HTR-8/SVneo (cell line): ENCODE results near the gene CRABP1.

ENCODE experiments used
- DNase-seq: peaks from one replicate; pipeline ENCODE4 v3.0.0; 2011; ENCODE audit warnings: low spot score, mixed read lengths; ENCODE audit not compliant: insufficient read length
- FAIRE-seq: peaks from 2 replicates; lab custom pipeline; 2011; peaks lifted over from hg19 to GRCh38; lab: Jason Lieb, UNC

CRABP1 gene

DNA sequence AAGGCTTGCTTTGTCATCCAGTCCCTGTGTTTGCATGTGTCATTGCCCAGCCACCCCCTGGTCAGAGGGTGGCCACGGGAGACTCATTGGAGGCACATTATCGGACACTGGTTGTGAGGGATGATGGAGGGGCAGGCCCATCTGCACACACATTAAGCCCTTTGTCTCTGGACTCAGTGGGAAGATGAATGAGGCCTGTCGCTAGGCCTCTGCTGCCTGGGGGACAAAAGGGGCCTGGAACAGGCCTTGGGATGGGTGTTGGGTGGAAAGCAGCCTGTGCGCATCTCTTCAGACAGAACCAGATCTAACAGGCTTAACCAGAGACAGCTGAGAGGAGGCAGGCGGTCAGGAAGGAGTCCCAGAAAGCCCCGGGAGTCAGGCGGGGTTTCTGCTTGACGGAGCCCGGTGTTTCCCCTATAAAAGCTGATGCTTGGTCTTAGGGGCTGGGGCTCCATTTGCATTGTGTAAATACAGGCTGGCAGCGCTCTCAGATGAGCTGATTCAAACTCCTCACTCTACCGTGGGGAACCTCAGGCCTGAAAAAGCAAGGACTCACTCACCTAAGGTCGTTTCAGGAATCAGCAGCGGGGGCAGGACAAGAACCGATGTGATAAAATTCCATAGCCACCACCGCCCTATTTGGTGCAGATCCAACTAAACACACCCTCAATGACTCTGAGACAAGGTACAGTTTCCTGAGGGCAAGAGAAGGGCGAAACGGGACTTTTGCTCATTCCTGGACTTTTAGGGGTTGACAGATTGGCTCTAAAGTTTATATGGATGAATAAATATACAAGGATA is 23.7 kb upstream of the CRABP1 start:
- FAIRE-seq (no peak), DNase-seq (no peak)

GRCh38 chr15:78317145-78317836 is 22.9 kb upstream of the CRABP1 start:
- FAIRE-seq, result no peak
- no peak for DNase-seq

DNA sequence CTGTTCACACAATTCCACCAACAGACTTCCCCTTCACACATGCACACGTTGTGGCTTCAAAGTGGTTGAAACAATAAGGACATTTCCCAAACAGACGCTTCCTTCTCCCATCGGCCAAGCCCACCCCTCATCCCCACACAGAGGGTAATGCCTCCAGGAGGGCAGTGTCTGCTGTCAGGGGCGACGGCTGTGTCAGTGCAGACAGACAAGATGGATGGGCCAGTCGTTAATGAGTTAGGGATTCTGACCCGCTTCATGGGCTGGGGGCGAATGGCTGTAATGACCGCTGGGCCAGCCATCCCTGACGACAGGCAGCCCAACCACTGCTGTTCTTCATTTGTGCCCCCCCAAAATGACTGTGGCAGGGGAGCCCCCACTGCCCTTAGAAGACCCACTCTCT is 20.6 kb upstream of the CRABP1 start:
- FAIRE-seq, result no peak

GRCh38 chr15:78320183-78320582 is 20.0 kb upstream of the CRABP1 start:
- FAIRE-seq (no peak), DNase-seq (no peak)

More for the DNA sequence above, 20.6 kb upstream of the CRABP1 start:
- no peak for DNase-seq

DNA sequence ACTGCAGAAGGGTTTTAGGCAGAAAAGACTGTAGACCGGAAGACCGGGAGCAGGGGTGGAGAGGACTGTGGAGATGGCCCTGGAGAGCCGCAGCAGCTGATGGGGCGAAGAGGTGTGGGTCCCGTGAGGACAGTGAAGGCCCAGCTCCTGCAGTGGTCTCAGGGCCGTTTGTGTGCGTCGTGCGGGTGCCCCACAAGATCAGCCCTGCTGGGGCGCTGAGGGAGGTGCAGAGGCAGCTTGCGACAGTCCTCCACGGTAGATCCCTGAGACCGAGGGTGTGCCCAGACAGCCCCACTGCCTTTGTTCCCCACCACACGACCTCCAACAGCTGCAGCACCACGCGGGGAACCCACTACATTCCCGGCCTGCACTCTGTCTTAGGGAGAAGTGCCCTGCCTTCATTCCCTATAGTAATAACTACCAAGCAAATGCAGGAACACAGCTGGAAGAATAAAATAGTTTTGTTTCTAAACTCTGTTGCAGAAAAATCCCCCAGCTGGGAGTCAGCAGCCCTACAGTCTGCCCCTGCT is 19.0 kb upstream of the CRABP1 start:
- DNase-seq (no peak), FAIRE-seq (no peak)

DNA sequence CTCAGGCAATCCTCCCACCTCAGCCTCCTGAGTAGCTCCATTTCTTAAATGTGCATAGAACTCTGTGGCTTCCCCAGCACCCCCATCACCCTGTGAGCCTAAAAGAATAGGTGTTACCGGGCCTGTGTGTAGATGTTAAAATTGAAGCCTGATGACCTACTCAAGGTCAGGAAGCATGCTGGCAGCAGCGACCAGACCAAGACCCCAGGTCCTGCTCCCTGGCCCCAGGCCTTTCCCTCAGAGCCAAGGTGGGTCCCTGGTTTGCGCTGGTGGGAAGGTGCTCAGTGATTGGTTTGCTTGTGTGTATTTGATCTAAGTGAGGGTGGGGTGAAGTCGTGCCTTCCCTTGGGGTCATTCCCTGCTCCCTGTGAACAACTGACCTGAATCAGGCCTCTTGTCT is 18.4 kb upstream of the CRABP1 start:
- FAIRE-seq, result no peak
- DNase-seq, result no peak

DNA sequence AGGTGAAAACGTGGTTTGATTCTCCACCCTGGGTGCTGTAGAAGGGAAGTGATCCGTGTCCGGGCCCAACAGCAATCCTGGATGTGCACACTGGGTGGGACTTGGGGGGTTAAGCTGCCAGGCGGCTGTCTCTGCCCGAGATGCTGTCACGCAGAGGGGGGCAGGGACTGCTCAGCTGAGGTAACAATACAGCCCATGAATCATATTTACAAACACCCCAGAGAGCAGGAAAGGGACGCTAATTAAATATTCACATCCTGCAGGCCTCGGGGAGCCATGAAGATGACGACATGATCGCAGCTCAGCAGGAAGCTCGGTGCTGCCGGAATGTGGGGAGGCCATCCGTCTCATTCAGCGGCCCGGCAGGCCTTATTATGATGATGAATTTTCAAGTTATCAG is 17.9 kb upstream of the CRABP1 start:
- no peak for FAIRE-seq
- DNase-seq, result no peak

- no peak for DNase-seq
- FAIRE-seq, result no peak
These were observed 17.2 kb upstream of the CRABP1 start for GRCh38 chr15:78322724-78323521.

GRCh38 chr15:78323693-78324092 is 16.5 kb upstream of the CRABP1 start:
- FAIRE-seq (no peak), DNase-seq (no peak)

DNA sequence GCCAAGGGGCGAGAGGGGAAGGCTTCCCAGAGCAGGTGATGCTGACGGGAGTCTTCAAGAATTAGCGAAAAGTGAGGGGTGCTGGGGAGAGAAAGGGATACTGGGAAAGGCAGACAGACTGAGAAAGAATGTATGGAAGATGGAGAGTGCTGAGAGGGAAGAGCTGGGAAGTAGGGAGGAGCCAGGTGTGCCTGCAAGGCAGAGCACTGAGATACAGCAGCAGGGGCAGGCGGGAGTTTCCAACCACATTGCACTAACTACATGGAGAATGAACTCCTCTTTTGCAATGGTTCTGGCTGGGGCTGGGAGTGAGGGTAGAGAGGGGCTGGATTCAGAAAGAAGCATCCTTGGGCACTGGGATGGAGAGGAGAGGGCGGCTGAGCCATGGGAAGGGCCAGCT is 16.0 kb upstream of the CRABP1 start:
- DNase-seq (no peak), FAIRE-seq (no peak)

DNA sequence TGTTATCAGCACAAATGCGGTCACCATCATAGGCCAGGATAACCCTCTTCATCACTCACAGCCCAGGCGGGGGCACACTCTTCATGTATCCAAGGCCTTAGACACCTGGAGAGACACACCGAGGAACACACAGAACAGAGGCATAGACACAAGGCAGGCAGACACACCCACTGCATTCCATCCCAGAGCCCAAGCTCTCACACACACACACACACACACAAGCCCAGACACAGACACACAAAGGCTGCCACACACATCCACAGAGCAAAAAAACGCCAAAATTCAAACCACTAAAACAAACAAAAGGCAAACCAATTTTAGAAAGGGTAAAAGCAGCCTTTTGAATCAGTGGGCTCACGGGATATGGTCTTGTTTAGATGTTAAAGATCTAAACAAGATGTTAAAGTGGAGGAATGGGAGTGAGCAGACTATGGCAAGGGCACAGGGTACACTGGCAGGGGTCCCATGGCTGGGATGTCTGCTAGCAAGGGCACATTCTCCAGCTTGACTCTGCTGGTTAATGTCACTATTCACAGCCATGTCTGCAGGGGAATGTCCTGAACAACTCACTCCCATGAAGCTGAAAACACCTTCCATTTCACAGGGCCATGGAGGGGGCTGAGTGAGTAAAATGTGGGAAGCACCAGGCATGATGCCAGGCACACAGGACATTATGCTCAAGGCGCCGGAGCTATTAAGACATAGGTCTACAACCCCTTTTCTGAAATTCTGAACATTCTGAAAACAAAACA is 14.9 kb upstream of the CRABP1 start:
- DNase-seq (no peak), FAIRE-seq (no peak)

GRCh38 chr15:78327466-78327865 is 12.7 kb upstream of the CRABP1 start:
- no peak for FAIRE-seq
- no peak for DNase-seq

DNA sequence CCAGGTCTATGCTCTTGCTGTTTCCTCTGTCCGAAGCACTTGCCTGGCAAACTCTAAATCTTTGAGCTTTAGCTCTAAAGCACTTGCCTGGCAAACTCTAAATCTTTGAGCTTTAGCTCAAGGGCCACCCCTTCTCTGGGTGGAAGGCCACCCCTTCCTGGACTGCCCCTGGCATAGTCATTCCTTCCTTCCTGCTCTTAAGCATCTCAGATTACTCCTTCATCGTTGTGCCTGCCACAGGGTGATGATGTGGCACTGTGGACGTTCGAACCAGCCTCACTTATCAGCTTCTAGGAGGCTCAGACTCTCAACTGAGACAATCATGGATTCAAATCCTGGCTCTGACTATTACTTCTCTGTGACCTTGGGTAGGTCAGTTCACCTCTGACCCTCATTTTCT is 10.5 kb upstream of the CRABP1 start:
- no peak for FAIRE-seq
- no peak for DNase-seq

GRCh38 chr15:78334845-78335244 is 5.3 kb upstream of the CRABP1 start:
- DNase-seq, result no peak
- no peak for FAIRE-seq

GRCh38 chr15:78335985-78336384 is 4.2 kb upstream of the CRABP1 start:
- no peak for FAIRE-seq
- DNase-seq, result no peak

DNA sequence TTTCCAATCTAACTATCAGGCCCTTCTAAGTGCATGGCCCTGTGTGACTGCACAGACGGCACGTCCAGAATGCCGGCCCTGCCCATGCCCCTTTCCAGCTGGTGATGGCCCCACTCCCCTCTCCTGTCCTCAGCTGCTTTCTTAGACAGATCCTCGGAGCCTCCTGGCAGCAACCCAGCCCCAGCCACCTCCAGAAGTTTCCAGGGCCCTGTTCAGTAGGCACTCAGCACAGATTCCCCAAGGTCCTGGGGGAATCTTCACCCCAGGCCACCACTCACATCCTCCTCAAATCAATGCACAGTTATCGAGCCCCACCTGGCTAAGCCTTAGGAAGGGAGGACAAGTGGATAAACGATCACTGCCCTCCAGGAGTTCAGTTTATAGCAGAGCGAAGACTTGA is 1.4 kb upstream of the CRABP1 start:
- no peak for FAIRE-seq
- DNase-seq, result no peak

DNA sequence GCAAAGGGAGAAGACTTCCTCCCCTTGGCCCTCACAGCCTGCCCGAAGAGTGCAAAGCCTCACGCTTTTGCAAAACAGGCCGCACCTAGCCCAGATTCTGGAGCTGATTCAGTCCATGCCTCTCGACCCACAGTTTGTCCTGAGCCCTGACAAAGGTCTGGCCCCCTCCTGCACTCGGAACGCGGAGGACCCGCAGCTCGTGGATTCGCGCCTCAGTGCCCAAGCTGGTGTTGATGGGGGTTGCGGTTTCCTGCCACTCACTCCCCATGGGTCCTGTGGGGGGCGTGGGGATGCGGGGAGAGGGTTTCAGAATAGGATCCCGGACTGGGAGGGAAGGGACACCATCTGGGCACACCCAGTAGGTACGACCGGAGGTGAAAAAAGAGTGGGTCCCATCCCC is 594 bp upstream of the CRABP1 start:
- DNase-seq (no peak), FAIRE-seq (no peak)

DNA sequence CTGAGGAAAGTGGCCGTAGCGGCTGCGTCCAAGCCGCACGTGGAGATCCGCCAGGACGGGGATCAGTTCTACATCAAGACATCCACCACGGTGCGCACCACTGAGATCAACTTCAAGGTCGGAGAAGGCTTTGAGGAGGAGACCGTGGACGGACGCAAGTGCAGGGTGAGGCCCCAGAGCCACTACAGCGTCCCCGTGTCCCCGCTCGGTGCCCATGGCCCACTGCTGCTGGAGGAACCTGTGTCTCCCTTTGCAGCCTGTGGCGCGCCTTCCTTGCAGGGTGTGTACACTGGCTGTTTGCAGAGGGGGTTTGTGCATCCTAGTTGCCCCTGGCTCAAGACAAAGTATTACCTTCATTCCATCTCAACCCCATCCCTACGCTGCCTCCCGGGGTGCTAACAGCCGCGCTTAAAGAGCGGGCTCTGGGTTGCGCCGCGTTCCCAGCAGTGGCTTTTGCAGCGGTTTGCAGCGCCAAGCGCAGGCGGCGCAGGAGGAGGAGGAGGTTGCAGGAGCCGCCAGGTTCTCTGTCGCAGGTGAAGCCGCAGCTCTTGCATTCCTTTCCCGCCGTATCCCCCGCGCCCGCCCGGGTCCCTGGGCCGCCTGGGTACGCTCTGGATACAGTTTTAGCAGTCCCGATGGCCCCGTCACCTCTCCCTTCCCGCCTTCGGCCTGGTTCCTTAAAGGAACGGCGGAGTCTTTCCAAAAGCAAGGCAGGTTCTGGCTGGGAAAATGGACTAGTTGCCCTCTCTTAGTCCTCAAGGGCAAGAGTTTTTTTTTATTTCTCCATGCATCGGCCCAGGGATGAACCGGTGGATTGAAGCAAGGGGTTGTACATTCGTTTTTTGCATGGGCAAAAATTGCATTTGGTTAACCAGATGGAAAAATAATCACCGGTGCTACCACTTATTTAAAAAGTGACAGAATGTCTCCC is 1.2 kb downstream of the CRABP1 start:
- FAIRE-seq, result no peak
- DNase-seq, result no peak

GRCh38 chr15:78342021-78342420 is 1.9 kb downstream of the CRABP1 start:
- FAIRE-seq (no peak), DNase-seq (no peak)
